Bronchial epithelial cell (primary cell): ENCODE data around the gene EIF4E3. TPM values are rescaled to one million over a fixed set of nuclear protein-coding genes. Genes with fewer than 3 reads are reported as not detected.

Experiments used
- DNase-seq: peaks from one replicate; pipeline ENCODE4 v3.0.0-alpha.2; 2010; ENCODE audit warnings: low read depth
- FAIRE-seq: peaks from 2 replicates; lab custom pipeline; 2011; peaks lifted over from hg19 to GRCh38; lab: Jason Lieb, UNC
- H3K27me3 ChIP-seq: 2 replicates; pipeline ENCODE4 v1.5.1; 2011; ENCODE audit warnings: low read length; ENCODE audit not compliant: control insufficient read depth, insufficient read depth
- H3K36me3 ChIP-seq: 2 replicates; pipeline ENCODE4 v1.5.1; 2011; ENCODE audit warnings: low read length; ENCODE audit not compliant: control insufficient read depth, insufficient read depth
- H3K4me3 ChIP-seq: 2 replicates; pipeline ENCODE4 v1.5.1; 2011; ENCODE audit warnings: mild to moderate bottlenecking, low read depth, low read length, control low read depth
- CTCF ChIP-seq: IDR thresholded peaks from 2 replicates; pipeline ENCODE4 v1.5.1; 2011; ENCODE audit warnings: mild to moderate bottlenecking, moderate library complexity, low read length, control low read depth, inconsistent platforms; ENCODE audit not compliant: insufficient read depth, severe bottlenecking
- total RNA-seq: library from RNA; depleted of rRNA; stranded (reverse); fragments of >200 nt; gene quantifications from 2 replicates; pipeline ENCODE4 v1.2.1, GENCODE V29; 2014

EIF4E3 gene
- total RNA-seq, 1 donor from 2014 or later, result 2.1 TPM

GRCh38 chr3:71672807-71673206 lies 52.4 kb downstream of the EIF4E3 start:
- Histone ChIP-seq H3K36me3 (no peaks in the 10 kb centered on the region), H3K4me3 (no peak overlapping the region), H3K27me3 (no peaks in the 10 kb centered on the region)
- TF ChIP-seq CTCF, result no peak
- no peak for DNase-seq
- FAIRE-seq, result no peak

- TF ChIP-seq CTCF, result no peak
- DNase-seq (no peak), FAIRE-seq (no peak)
- Histone ChIP-seq H3K4me3 (no peak overlapping the region), H3K27me3 (no peaks in the 10 kb centered on the region), H3K36me3 (no peaks in the 10 kb centered on the region)
These were observed 52.9 kb downstream of the EIF4E3 start for GRCh38 chr3:71672340-71672739.

GRCh38 chr3:71671216-71671845 lies 53.9 kb downstream of the EIF4E3 start:
- no peak overlapping the region for H3K4me3 ChIP-seq
- no peak for DNase-seq
- no peaks in the 10 kb centered on the region for H3K36me3 ChIP-seq
- no peaks in the 10 kb centered on the region for H3K27me3 ChIP-seq
- no peak for TF ChIP-seq CTCF
- no peak for FAIRE-seq

- no peaks in the 10 kb centered on the region for H3K27me3 ChIP-seq
- no peak overlapping the region for H3K4me3 ChIP-seq
- FAIRE-seq (no peak), DNase-seq (no peak)
- no peaks in the 10 kb centered on the region for H3K36me3 ChIP-seq
- no peak for TF ChIP-seq CTCF
These were observed 62.6 kb downstream of the EIF4E3 start for GRCh38 chr3:71662568-71662967.

- Histone ChIP-seq H3K36me3 (no peaks in the 10 kb centered on the region), H3K27me3 (no peaks in the 10 kb centered on the region), H3K4me3 (no peak overlapping the region)
- DNase-seq, result peak; percentile 34
- TF ChIP-seq CTCF, result no peak
- FAIRE-seq, result no peak
These were observed 63.1 kb downstream of the EIF4E3 start for GRCh38 chr3:71662056-71662455.
